Breast epithelium (tissue), 3 donors: ENCODE measurements around the gene KCNJ4.

ENCODE experiments used
- POLR2A ChIP-seq: fragments of 450-650 bp; IDR thresholded peaks from one replicate; pipeline ENCODE4 v1.6.1; 2016; ENCODE audit warnings: antibody characterized with exemption, mild to moderate bottlenecking, moderate library complexity
- TF ChIP-seq, protein P1 (sequence below), 3 donors: fragments of 450-650 bp; IDR thresholded peaks; one replicate each; pipeline ENCODE4 v1.5.1; 2016 to 2017; ENCODE audit warnings: antibody characterized with exemption in 3 of 3, mild to moderate bottlenecking in 3 of 3, moderate library complexity in 3 of 3

DNA sequence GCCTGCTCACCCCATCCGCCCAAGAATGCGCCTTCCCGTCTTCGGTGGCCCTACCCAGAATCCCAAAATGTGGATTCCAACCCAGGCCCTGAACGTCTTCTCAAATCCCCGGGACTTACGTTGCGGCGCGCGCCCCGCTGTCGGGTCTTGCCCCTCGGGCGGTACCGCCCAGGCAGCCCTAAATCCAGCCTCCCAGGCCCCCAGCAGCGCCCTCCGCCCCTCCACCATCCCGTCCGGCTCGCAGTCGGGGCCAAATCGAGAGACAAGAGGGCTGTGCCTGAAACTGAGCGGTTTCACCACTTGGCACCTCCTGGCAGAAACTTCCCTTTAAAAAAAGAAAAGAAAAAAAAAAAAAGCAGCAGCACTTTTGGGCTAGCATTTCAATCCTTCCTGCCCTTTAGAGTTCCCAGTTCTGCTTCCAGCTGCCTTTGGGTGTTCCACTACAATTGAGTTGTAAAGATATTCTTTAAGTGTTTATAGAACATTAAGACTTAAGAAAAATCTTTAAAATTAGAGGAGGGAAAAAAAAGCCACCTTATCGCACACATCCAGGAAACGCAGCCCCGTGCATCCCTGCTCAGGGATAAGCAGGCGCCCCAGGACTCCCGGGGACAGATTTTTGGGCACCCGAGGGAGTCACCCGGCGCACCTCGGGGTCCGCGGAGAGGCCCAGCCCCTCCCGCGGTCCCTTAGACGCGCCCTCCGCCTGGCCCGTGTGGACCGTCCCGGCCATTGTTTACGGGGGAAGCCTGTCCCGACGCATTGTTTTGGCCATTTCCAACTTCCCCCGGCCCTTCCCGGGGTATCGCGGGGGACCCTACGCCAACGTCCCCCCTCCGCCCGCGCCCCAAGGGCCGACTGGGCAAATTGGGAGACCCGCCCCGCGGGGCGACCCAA, 57.6 kb downstream of the KCNJ4 start:
- TF ChIP-seq POLR2A = no peak
- TF ChIP-seq, protein P1, sequence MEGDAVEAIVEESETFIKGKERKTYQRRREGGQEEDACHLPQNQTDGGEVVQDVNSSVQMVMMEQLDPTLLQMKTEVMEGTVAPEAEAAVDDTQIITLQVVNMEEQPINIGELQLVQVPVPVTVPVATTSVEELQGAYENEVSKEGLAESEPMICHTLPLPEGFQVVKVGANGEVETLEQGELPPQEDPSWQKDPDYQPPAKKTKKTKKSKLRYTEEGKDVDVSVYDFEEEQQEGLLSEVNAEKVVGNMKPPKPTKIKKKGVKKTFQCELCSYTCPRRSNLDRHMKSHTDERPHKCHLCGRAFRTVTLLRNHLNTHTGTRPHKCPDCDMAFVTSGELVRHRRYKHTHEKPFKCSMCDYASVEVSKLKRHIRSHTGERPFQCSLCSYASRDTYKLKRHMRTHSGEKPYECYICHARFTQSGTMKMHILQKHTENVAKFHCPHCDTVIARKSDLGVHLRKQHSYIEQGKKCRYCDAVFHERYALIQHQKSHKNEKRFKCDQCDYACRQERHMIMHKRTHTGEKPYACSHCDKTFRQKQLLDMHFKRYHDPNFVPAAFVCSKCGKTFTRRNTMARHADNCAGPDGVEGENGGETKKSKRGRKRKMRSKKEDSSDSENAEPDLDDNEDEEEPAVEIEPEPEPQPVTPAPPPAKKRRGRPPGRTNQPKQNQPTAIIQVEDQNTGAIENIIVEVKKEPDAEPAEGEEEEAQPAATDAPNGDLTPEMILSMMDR (IDR thresholded peaks at IDR 0.05) = no peak
